ENCODE data around the gene CCL4L2.
"Not testable (repeated sequence)": the region's sequence is repeated elsewhere in the genome, so short reads cannot be mapped to it uniquely, and the experiment has no call there.

Gene CCL4L2

GRCh38 chr17:36206486-36206821 is 4.4 kb upstream of the CCL4L2 start:
- peaks cover 0 to 13% (median 0%) of the 10 kb centered on the region in 5 donors for H3K4me1 ChIP-seq (ENCODE audit: control insufficient read depth in 5 of 5, insufficient read depth in 5 of 5, low read length in 5 of 5)
- not testable (repeated sequence) for H3K9me3 ChIP-seq (ENCODE audit: control insufficient read depth in 5 of 5, low read length in 5 of 5); H3K36me3 ChIP-seq (ENCODE audit: control insufficient read depth in 5 of 5, insufficient read depth in 5 of 5, low read length in 5 of 5); H3K27ac ChIP-seq (ENCODE audit: low read depth, low read length); H3K27me3 ChIP-seq (ENCODE audit: control insufficient read depth in 5 of 5, insufficient read depth in 4 of 5, low read length in 5 of 5); H3K4me3 ChIP-seq (ENCODE audit: low read depth in 1 of 5, low read length in 5 of 5); H3K9ac ChIP-seq (ENCODE audit: low read length in 5 of 5)

- peaks cover 0 to 22% (median 0%) of the 10 kb centered on the region in 5 donors for H3K4me1 ChIP-seq (ENCODE audit: control insufficient read depth in 5 of 5, insufficient read depth in 5 of 5, low read length in 5 of 5)
- H3K36me3 ChIP-seq (ENCODE audit: control insufficient read depth in 5 of 5, insufficient read depth in 5 of 5, low read length in 5 of 5); H3K4me3 ChIP-seq (ENCODE audit: low read depth in 1 of 5, low read length in 5 of 5); H3K9ac ChIP-seq (ENCODE audit: low read length in 5 of 5); H3K27me3 ChIP-seq (ENCODE audit: control insufficient read depth in 5 of 5, insufficient read depth in 4 of 5, low read length in 5 of 5); H3K9me3 ChIP-seq (ENCODE audit: control insufficient read depth in 5 of 5, low read length in 5 of 5); H3K27ac ChIP-seq (ENCODE audit: low read depth, low read length): not testable (repeated sequence)
These were observed 3.5 kb upstream of the CCL4L2 start for GRCh38 chr17:36207383-36207782.

DNA sequence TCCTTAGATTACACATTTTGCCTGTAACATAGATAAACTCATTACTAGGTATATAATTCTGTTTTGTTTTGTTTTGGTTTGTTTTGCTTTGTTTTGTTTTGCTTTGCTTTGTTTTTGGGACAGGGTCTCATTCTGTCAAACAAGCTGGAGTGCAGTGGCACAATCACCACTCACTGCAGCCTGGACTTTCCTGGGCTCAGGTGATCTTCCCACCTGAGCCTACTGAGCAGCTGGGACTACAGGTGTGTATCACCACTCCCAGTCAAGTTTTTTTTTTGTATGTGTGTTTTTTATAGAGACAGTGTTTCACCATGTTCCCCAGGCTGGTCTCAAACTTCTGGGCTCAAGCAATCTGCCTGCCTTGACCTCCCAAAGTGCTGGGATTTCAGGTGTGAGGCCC is 1.3 kb upstream of the CCL4L2 start:
- H3K9ac ChIP-seq (ENCODE audit: low read length in 5 of 5), result no peak overlapping the region
- no peaks in the 10 kb centered on the region for H3K36me3 ChIP-seq (ENCODE audit: control insufficient read depth in 5 of 5, insufficient read depth in 5 of 5, low read length in 5 of 5)
- peaks cover 0 to 17% (median 0%) of the 10 kb centered on the region in 5 donors for H3K4me1 ChIP-seq (ENCODE audit: control insufficient read depth in 5 of 5, insufficient read depth in 5 of 5, low read length in 5 of 5)
- peaks cover 0 to 5% (median 0%) of the 10 kb centered on the region in 5 donors for H3K27me3 ChIP-seq (ENCODE audit: control insufficient read depth in 5 of 5, insufficient read depth in 4 of 5, low read length in 5 of 5)
- H3K4me3 ChIP-seq (ENCODE audit: low read depth in 1 of 5, low read length in 5 of 5), result no peak overlapping the region
- H3K9me3 ChIP-seq (ENCODE audit: control insufficient read depth in 5 of 5, low read length in 5 of 5), result no peaks in the 10 kb centered on the region
- H3K27ac ChIP-seq (ENCODE audit: low read depth, low read length), result no peak overlapping the region

DNA sequence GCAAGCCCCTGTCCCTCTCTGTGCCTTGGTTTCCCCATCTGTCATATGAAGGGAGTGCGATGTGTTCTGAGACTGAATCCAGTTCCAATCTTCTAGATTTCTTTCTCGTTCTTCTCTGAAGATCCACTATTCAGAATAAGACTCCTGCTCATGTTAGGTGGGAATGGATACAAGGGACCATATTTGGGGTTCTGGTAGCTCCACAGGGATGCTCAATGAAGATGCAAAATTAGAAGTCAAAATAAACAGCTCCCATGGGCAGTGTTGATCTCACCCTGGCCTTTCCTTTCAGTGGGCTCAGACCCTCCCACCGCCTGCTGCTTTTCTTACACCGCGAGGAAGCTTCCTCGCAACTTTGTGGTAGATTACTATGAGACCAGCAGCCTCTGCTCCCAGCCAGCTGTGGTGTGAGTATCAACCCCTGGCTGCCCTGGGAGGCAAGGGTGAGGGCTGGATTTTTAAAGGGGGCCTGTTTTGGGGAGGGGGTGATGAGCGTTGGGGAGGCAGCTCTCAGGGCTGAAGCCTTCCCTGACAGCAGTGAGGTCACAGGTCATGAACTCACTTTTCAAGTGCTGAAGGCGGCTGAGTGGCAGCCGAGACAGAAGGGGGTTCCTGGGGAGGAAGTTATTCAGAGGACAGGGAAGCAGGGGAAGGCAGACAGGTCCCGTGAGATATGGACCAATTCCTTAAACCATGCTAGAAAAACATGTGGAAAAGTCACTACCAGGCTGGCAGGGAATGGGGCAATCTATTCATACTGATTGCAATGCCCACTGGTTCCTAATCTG is 815 bp downstream of the CCL4L2 start:
- H3K27ac ChIP-seq (ENCODE audit: low read depth, low read length); H3K9me3 ChIP-seq (ENCODE audit: control insufficient read depth in 5 of 5, low read length in 5 of 5); H3K36me3 ChIP-seq (ENCODE audit: control insufficient read depth in 5 of 5, insufficient read depth in 5 of 5, low read length in 5 of 5); H3K4me3 ChIP-seq (ENCODE audit: low read depth in 1 of 5, low read length in 5 of 5); H3K27me3 ChIP-seq (ENCODE audit: control insufficient read depth in 5 of 5, insufficient read depth in 4 of 5, low read length in 5 of 5); H3K9ac ChIP-seq (ENCODE audit: low read length in 5 of 5): not testable (repeated sequence)
- peaks cover 0 to 26% (median 0%) of the 10 kb centered on the region in 5 donors for H3K4me1 ChIP-seq (ENCODE audit: control insufficient read depth in 5 of 5, insufficient read depth in 5 of 5, low read length in 5 of 5)

DNA sequence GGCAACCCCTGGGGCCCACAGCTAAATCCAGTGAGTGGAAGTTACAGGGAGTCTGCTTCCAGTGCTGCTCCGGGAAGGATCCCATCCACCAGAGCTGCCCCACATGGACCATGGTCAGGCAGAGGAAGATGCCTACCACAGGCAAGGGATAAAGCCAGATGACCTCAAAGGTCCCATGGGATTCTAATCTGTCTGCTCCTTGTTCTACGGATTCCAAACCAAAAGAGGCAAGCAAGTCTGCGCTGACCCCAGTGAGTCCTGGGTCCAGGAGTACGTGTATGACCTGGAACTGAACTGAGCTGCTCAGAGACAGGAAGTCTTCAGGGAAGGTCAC is 1.4 kb downstream of the CCL4L2 start:
- Histone ChIP-seq H3K4me1 (ENCODE audit: control insufficient read depth in 5 of 5, insufficient read depth in 5 of 5, low read length in 5 of 5) (peaks cover 0 to 26% (median 0%) of the 10 kb centered on the region in 5 donors), H3K4me3 (ENCODE audit: low read depth in 1 of 5, low read length in 5 of 5) (no peak overlapping the region), H3K9ac (ENCODE audit: low read length in 5 of 5) (no peak overlapping the region), H3K9me3 (ENCODE audit: control insufficient read depth in 5 of 5, low read length in 5 of 5) (no peaks in the 10 kb centered on the region), H3K27me3 (ENCODE audit: control insufficient read depth in 5 of 5, insufficient read depth in 4 of 5, low read length in 5 of 5) (peaks cover 0 to 5% (median 0%) of the 10 kb centered on the region in 5 donors), H3K36me3 (ENCODE audit: control insufficient read depth in 5 of 5, insufficient read depth in 5 of 5, low read length in 5 of 5) (no peaks in the 10 kb centered on the region), H3K27ac (ENCODE audit: low read depth, low read length) (no peak overlapping the region)

DNA sequence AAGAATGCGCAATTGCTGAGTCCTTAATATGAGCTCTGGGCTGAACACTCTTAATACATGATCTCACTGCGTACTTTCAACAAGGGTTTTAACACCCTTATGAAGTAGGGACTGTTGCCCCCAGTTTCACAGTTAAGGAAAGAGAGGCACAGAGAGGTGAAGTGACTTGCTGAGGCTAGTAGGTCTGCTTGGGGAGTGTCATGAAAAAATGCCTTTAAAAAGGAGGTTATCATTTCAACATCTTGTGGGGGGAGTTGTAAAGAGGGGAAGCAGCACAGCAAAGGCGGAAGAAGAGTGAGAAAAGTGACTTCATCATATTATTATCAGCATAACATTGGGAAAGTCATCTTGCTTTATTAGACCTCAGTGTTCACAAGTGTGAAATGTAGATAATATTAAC is 2.1 kb downstream of the CCL4L2 start:
- H3K9me3 ChIP-seq (ENCODE audit: control insufficient read depth in 5 of 5, low read length in 5 of 5), result no peaks in the 10 kb centered on the region
- H3K36me3 ChIP-seq (ENCODE audit: control insufficient read depth in 5 of 5, insufficient read depth in 5 of 5, low read length in 5 of 5), result no peaks in the 10 kb centered on the region
- H3K4me3 ChIP-seq (ENCODE audit: low read depth in 1 of 5, low read length in 5 of 5), result no peak overlapping the region
- peaks cover 0 to 5% (median 0%) of the 10 kb centered on the region in 5 donors for H3K27me3 ChIP-seq (ENCODE audit: control insufficient read depth in 5 of 5, insufficient read depth in 4 of 5, low read length in 5 of 5)
- H3K27ac ChIP-seq (ENCODE audit: low read depth, low read length), result no peak overlapping the region
- H3K4me1 ChIP-seq (ENCODE audit: control insufficient read depth in 5 of 5, insufficient read depth in 5 of 5, low read length in 5 of 5), result peaks cover 0 to 26% (median 0%) of the 10 kb centered on the region in 5 donors
- H3K9ac ChIP-seq (ENCODE audit: low read length in 5 of 5), result no peak overlapping the region

DNA sequence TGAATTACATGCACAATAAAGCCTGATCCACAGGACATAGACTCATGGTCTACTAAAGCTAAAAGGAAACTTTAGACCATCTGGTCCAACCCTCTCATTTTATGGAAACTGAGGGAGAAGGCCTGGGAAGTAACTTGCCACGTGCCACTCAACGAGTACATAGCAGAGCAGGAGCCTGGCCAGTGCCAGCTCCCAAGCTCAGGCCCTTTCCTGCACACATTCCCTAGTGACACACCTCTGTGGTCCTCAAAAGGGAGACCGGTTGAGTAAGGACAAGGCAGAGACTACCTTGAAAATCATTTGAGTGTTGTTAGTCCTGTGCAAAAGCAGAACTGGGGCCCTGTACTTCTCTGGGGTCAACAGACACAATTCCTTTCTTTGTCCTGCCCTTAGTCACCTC is 2.8 kb downstream of the CCL4L2 start:
- Histone ChIP-seq H3K4me1 (ENCODE audit: control insufficient read depth in 5 of 5, insufficient read depth in 5 of 5, low read length in 5 of 5) (peaks cover 0 to 26% (median 0%) of the 10 kb centered on the region in 5 donors), H3K36me3 (ENCODE audit: control insufficient read depth in 5 of 5, insufficient read depth in 5 of 5, low read length in 5 of 5) (no peaks in the 10 kb centered on the region), H3K27me3 (ENCODE audit: control insufficient read depth in 5 of 5, insufficient read depth in 4 of 5, low read length in 5 of 5) (peaks cover 0 to 5% (median 0%) of the 10 kb centered on the region in 5 donors), H3K9me3 (ENCODE audit: control insufficient read depth in 5 of 5, low read length in 5 of 5) (peaks cover 0 to 5% (median 0%) of the 10 kb centered on the region in 5 donors), H3K9ac (ENCODE audit: low read length in 5 of 5) (no peak overlapping the region), H3K27ac (ENCODE audit: low read depth, low read length) (no peak overlapping the region), H3K4me3 (ENCODE audit: low read depth in 1 of 5, low read length in 5 of 5) (no peak overlapping the region)

- no peak overlapping the region for H3K27ac ChIP-seq (ENCODE audit: low read depth, low read length)
- no peak overlapping the region for H3K9ac ChIP-seq (ENCODE audit: low read length in 5 of 5)
- H3K9me3 ChIP-seq (ENCODE audit: control insufficient read depth in 5 of 5, low read length in 5 of 5), result peaks cover 0 to 12% (median 0%) of the 10 kb centered on the region in 5 donors
- peaks cover 0 to 26% (median 0%) of the 10 kb centered on the region in 5 donors for H3K4me1 ChIP-seq (ENCODE audit: control insufficient read depth in 5 of 5, insufficient read depth in 5 of 5, low read length in 5 of 5)
- H3K27me3 ChIP-seq (ENCODE audit: control insufficient read depth in 5 of 5, insufficient read depth in 4 of 5, low read length in 5 of 5), result peaks cover 0 to 5% (median 0%) of the 10 kb centered on the region in 5 donors
- no peaks in the 10 kb centered on the region for H3K36me3 ChIP-seq (ENCODE audit: control insufficient read depth in 5 of 5, insufficient read depth in 5 of 5, low read length in 5 of 5)
- H3K4me3 ChIP-seq (ENCODE audit: low read depth in 1 of 5, low read length in 5 of 5), result no peak overlapping the region
These were observed 4.1 kb downstream of the CCL4L2 start for GRCh38 chr17:36214918-36215317.

- Histone ChIP-seq H3K9me3 (ENCODE audit: control insufficient read depth in 5 of 5, low read length in 5 of 5) (peaks cover 0 to 12% (median 0%) of the 10 kb centered on the region in 5 donors), H3K4me1 (ENCODE audit: control insufficient read depth in 5 of 5, insufficient read depth in 5 of 5, low read length in 5 of 5) (peaks cover 0 to 21% (median 0%) of the 10 kb centered on the region in 5 donors)
- H3K36me3 ChIP-seq (ENCODE audit: control insufficient read depth in 5 of 5, insufficient read depth in 5 of 5, low read length in 5 of 5); H3K4me3 ChIP-seq (ENCODE audit: low read depth in 1 of 5, low read length in 5 of 5); H3K27ac ChIP-seq (ENCODE audit: low read depth, low read length); H3K27me3 ChIP-seq (ENCODE audit: control insufficient read depth in 5 of 5, insufficient read depth in 4 of 5, low read length in 5 of 5); H3K9ac ChIP-seq (ENCODE audit: low read length in 5 of 5): not testable (repeated sequence)
These were observed 4.8 kb downstream of the CCL4L2 start for GRCh38 chr17:36215406-36216308.

- not testable (repeated sequence) for H3K4me3 ChIP-seq (ENCODE audit: low read depth in 1 of 5, low read length in 5 of 5)
These were observed 8.7 kb downstream of the CCL4L2 start for GRCh38 chr17:36219556-36219955.

More at GRCh38 chr17:36219556-36219955, 8.7 kb downstream of the CCL4L2 start:
- H3K9ac ChIP-seq (ENCODE audit: low read length in 5 of 5); H3K4me1 ChIP-seq (ENCODE audit: control insufficient read depth in 5 of 5, insufficient read depth in 5 of 5, low read length in 5 of 5); H3K27ac ChIP-seq (ENCODE audit: low read depth, low read length); H3K36me3 ChIP-seq (ENCODE audit: control insufficient read depth in 5 of 5, insufficient read depth in 5 of 5, low read length in 5 of 5); H3K27me3 ChIP-seq (ENCODE audit: control insufficient read depth in 5 of 5, insufficient read depth in 4 of 5, low read length in 5 of 5): not testable (repeated sequence)
- H3K9me3 ChIP-seq (ENCODE audit: control insufficient read depth in 5 of 5, low read length in 5 of 5), result peaks cover 0 to 12% (median 0%) of the 10 kb centered on the region in 5 donors
